ENCODE results near the gene NNMT.

Gene NNMT

DNA sequence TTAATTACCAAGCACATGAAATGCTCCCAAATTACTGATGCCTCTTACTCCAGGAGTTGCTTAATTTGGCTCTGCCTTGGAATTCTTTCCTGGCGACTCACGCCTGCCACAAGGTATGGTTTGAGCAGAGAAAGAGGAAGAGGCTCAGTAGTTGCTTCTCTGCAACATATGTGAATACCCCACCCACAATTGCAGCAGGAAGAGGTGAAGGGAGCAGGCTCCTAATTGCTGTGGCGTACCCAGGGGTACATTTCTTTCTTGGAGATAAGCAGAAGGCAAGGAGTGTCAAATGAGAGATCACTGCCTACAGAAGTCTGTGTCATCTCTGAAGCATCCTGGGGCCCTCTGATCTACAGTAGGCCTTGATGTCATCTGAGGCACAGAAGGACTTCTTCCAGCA lies 10.6 kb upstream of the NNMT start:
- DNase-seq, result no peak

DNA sequence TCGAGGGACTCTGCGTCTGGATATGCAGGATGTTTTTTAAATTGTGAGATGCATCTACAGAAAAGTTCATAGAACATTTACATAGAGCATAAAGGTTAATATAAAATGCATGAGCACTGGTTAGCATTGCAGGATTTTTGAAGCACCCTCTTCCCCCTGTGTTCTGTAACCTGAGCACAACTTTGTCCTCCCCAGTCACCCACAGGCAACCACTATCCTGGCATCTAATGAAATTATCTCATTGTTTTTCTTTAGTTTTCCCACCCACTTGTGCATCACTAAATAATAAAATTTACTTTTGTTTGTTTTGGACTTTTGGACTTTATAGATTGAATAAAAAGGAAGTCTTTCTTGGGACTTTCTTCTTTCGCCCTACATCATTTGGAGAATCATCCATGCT lies 10.0 kb upstream of the NNMT start:
- no peak for DNase-seq

DNA sequence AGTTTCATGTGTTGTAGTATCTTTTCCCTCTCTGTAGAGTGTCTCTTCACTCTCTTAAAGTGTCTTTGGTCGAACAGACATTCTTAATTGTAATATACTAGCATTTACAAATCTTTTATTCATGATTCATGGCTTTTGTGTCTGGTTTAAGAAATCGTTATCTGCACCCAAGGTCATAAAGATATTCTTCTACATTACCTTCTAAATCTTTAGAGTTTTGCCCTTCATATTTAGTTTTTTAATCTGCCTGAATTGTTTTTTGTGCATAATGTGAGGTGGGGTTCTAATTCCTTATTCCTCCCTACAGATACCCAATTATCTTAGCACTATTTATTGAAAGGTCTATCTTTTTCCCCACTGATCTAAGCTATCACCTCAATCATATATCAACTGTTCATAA lies 9.0 kb upstream of the NNMT start:
- no peak for DNase-seq

DNA sequence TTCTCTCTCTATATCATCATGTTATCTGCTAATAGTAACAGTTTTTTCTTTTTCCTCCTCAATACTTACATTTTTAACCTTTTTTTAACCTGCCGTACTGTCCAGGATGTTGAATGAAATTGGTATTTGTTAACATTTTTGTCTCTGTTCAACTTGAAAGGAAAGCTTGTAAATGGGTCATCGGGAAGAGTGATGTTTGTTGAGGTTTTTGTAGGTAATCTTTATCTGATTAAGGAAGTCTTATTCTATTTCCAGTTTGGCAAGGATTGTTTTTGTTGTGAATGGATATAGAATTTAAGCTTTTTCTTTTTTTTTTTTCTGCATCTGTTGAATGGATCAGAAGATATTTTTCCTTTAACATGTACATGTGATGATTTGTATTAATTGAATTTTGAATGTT lies 8.1 kb upstream of the NNMT start:
- no peak for DNase-seq

DNA sequence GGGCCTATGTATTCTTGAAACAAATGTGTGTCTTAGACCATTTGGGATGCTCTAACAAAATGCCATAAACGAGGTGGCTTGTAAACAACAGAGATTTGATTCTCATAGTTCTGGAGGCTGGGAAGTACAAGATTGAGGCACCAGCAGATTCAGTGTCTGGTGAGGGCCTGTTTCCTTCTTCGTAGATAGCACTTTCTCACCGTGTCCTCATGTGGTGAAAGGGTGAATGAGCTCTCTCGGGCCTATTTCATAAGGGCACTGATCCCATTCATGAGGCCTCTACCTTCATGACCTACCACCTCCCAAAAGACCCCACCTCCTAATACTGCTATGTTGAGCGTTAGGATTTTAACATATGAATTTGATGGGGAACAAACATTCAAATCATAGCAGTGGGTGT lies 6.4 kb upstream of the NNMT start:
- no peak for DNase-seq

DNA sequence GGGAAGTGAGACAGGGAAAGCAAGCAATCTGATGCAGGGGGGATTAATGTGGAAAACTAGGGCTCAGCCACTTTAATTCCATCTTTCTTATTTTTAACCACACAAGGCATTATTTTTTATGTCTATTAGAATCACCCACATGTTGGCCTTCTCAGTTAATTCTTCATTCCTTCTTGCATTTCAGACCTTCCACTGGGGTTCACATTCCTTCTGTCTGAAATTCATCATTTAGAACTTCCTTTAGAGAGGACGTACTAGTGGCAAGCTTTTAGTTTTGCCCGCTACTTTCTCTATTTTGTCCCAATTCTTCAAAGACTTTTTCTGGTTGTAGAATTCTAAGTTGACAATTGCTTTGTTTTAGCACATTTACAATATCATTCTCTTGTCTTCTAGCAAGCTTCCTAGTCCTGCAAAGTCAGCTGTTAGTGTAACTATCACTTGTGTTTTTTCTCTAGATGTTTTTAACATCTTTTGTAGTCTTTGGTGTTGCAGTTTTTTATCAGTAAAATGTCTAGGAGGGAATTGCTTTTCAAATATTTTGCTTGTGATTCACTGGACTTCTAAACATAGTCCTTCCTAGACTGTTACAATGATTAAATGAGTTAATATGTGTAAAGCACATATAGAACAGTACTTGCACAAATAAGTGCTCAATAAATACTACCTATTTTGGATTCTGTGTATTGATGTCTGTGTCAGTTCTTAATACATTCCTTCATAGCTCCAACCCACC lies 5.5 kb upstream of the NNMT start:
- no peak for DNase-seq

DNA sequence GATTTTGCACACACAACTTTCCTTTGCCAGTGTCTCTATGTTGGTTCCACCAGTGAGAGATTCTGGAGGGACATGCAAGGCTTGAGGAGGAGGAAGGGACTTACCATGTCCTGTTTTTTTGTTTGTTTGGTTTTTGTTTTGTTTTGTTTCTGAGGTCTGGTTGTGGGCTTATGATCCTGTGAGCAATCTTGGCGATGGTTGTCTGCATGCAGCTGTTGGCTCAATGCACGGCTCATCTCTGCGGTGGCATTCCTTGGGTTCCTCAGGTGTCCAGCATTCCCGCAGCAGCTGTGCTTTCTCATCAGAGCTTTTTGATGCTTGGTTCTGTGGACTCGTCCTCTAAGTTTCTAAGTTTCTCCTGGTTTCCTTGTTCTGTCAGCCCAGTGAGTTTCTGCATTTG lies 4.8 kb upstream of the NNMT start:
- DNase-seq, result no peak

DNA sequence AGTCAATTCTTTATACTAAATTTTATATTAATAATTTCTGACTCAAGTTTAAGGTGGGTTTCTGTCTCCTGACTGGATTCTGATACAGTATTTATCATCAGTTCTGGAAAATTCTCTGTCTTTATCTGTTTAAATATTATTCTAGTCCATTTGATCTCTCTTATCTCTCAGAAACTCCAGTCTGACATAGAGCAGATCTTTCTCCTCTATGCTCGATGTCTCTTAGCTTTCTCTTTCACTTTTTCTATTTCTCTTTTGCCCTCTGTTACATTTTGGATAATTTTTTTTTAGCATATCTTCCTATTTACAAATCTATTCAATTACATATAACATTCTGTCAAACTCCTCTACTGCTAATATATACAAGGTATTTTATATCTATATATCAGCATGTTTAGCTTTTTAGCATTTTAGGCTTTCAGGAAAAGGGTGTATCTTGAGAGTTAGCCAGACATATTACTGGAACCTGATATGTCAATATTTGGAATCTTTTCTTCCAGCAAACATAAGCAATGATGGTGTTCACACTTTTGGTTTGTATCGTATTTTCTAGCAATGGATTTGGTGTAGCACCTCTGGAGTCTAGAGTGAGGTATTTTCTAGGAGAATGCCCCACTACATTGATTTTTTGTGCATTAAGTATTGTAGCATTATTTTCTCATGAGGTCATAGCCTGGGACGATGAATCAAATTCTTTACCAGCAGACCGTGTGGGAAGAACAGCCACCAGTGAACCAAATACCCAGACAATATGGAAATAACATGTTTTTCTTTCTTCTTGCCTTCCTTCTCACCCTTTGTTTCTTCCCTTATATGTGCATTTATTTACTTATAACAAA lies 4.1 kb upstream of the NNMT start:
- DNase-seq, result no peak

DNA sequence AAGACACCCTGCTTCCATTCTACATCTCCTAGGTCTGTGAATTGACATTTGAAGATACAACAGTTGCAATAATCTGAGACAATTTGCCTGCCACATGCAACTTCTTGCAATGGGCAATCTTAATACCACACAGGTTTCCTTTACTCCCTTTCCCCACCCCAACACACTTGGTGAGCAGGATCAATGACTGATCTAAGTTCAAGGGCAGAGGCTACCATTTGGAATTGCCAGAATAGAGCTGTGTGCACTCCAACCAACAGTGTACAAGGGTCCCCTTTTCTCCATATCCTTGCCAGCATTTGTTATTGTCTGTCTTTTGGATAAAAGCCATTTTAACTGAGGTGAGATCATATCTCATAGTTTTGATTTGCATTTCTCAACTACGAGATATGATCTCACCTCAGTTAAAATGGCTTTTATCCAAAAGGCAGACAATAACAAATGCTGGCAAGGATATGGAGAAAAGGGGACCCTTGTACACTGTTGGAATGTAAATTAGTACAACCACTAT lies 2.9 kb upstream of the NNMT start:
- DNase-seq, result no peak

DNA sequence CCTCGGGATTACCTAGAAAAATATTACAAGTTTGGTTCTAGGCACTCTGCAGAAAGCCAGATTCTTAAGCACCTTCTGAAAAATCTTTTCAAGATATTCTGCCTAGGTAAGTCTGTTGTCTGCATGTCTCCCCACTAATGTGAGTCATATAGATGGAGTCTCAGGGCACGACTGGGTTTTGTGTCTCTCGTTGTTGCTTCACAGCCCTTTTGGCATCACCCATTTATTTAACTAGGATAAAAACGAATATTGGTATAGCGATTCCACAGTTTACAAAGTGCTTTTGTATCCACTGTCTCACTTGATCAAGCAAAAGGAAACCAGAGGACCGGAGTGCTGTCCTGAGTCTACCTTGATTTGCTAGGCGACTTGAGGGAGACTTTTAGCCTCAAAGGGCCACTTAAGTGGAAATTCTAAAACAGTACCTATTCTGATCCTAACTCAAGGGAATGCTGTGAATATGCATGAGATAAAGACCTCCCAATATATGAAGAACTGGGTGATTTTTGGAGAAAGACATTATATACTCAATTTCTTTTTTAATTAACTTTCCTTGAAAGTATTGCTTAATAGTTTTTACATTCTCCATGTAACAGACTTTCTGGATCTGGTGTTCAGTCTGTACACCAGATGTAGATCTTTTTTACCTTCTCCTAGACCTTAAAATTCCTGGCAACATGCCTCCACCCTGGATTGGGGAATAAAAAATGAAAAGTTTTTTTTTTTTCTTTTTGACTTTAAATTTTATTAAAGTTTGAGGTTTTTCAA lies 590 bp downstream of the NNMT start:
- no peak for DNase-seq

DNA sequence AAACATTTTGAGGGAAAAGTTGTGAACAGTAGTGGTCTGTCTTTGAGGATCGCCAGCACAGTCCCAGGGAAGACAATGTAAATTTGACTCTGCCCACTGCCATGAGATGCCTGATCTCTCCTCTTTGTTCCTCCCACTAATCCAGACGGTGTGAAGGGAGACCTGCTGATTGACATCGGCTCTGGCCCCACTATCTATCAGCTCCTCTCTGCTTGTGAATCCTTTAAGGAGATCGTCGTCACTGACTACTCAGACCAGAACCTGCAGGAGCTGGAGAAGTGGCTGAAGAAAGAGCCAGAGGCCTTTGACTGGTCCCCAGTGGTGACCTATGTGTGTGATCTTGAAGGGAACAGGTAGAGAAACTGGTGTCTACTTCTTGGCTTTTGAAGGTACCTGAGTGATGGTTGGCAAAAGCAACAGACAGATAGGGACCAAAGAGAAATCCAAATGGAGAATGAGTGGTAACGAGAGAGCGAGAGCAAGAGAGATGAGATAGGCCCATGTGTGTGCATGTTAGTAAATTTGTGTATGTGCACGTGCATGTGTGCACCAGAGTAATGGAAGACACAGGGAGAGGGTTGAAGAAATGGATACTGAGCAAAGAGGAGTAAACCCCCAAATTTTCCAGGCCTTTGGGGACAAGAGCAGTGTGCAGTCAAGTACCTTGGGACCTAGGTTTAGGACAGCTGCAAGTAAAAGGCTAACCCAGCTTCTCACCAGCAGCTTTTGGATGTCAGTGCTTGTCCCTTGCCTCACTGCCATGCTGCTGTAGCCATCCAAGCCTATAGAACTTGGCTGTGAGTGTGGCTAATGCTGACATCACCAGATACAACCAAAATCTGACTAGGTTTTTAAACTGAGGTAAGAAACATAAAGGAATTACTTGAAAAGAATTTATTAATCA lies 1.9 kb downstream of the NNMT start:
- DNase-seq, result no peak

DNA sequence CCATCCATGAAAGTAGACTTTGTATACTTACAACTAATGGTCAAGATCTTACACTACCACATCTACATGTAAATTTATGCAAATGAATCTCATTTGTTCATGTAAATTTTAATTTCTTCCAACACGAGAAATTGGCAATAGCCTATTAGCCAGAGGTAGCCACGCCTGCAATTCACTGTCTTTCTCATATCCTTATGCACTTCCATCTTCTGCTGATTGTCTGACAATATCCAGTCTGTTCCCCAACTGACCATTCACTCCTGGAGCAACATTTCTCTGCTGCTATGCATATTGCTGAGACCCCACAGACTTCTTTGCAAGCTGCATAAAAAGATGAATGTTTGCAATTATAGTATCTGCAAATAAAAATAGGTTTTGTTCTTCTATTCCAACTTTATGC lies 2.5 kb downstream of the NNMT start:
- DNase-seq, result no peak

DNA sequence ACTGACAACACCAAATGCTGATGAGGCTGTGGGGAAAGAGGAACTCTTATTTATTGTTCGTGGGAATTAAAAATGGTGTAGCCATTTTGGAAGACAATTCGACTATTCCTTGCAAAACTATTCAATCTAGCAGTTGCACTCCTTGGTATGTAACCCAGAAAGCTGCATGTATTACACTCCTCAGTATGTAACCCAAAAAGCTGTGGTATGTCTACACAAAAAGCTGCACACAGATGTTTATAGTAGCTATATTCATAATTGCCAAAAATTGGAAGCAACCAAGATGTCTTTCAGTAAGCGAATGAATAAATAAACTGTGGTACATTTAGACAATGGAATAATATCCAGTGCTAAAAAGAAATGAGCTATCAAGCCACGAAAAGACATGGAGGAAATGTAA lies 4.9 kb downstream of the NNMT start:
- no peak for DNase-seq

DNA sequence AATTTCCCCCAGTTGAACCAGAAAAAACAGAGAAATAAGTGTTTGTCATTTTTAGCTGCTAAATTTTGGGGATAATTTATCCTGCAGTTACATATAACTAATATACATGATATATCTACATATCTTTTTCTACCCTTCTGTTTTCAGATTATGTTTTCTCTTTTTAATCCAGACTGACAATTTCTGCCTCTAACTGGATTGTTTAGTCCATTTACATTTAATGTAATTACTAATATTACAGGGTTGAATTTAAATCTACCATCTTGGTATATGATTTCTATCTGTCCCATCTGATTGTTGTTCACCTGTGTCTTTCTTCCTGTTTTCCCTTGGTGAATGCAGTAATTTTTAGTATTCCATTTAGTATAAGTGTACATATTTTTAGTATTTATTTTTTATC lies 5.7 kb downstream of the NNMT start:
- no peak for DNase-seq

DNA sequence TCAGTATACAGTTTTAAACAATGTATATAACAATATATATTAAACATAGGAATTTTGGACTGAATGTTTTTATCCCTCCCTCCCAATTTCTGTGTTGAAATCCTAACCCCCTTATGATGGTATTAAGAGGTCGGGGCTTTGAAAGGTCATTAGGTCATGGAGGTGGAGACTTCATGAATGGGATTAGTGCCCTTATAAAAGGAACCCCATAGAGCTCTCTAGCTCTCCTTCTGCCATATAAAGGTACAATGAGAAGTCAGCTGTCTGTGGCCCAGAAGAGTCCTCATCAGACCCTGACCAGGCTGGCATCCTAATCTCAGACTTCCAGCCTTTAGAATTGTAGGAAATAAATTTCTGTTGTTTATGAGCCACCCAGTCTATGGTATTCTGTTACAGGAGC lies 6.5 kb downstream of the NNMT start:
- DNase-seq, result no peak

DNA sequence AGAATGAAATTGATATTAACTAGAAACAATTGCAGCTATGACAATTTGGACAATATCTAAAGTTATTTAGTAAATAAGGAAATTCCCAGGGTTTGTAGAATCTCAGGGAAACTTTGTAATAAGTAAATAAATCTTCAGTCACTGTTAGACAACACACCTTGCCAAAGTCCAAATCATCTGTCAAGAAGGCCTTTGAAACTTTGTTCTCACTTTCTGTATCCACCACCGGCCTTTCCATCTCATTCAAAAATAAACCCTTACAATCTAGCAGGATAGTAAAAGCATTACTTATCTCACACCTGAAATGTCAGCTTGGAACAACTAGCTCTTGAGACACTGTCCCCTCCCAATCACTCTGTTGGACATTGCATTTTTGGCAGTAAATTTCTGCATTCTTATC lies 7.9 kb downstream of the NNMT start:
- DNase-seq, result no peak

DNA sequence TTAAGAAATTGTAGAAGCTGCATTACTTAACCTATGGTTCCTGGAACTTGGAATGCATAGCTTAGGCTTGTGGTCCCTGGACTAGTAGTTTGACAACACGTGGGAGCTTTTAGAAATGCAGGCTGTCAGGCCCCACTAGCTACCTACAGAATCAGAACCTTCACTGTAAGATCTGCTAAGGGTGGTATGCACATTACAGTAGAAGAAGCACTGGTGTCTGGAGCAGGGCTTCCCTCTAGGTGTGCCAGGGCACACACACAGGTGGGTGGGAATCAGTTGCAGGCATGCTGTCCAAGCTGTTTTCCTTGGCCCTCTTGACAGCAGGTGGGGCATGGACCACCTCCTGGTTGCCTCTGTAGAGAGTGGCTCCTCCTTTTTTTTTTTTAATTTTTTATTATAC lies 8.8 kb downstream of the NNMT start:
- no peak for DNase-seq

DNA sequence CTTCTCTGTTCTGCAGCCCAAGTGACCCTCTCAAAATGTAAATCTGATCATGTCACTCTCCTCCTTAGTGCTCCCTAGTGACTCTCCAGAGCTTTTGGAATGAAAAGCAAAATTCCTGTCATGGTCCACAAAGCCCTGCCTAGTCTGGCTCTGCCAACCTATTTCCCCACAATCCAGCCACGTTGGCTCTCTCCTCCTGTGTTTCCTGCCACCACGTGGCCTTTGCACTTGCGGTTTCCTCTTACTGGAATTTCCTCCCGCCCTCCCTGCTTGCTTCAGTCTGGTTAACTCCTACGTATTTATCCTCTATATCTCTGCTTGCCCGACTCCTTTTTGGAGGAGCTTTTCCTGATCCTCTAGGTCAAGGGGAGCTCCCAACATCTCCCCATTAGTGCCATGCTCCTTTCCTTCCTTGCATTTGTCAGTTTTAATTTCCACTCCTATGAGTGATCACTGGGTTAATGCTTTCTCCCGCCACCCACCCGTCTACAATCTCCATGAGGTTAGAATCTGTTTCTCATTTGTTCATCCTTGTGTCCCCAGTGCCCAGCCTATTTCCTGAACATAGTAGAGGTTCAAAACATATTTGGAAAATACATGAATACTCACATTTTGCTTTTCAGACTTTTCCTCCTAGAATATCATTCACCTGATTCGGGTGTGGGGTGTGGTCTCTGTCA lies 11.5 kb downstream of the NNMT start:
- no peak for DNase-seq

DNA sequence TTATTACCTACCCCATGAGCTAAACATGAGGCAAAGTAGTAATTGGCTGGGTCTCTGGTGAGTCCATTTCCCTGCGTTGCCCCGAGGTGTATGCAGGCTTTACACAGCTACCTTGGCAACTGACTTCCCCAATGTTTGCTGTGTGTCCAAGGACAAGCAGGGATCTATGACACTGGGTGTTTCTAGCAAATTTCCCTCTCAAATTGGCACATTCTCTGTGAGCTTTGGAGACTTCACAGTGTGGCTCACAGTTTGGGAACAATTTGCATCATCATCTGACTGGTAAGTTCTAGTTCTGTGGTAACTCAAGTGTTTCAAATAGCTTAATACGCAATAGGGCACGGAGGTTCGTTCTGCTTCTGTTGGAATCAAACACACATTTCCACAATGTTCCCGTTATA lies 12.5 kb downstream of the NNMT start:
- DNase-seq, result no peak

DNA sequence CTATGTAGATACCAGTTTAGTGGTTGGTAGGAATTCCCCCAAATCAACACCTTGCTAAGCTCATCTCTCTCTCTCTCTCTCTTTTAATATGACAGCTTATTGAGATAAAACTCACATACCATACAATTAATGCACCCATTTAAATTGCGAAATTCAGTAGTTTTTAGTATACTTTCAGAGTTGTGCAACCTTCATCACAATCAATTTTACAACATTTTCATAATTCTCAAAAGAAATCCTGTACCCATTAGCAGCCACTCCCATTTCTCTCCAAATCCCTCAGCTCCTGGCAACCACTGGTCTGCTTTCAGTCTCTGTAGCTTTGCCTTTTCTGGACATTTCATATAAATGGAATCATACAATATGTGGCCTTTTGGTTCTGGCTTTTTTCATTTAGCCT lies 13.3 kb downstream of the NNMT start:
- DNase-seq, result no peak

DNA sequence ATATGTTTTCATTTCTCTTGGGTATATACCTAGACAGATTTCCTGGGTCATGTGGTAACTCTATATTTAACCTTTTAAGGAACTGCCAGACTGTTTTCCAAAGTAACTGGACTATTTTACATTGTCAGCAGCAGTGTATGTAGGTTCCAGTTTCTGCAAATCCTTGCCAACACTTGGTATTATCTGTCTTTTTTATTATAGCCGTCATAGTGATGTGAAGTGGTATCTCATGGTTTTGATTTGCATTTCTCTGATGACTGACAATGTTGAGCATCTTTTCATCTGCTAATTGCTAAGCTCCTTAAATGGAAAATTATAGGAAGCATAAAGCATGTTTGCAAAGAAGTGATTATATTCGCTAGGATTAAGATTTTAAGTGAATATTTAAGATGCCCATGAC lies 13.9 kb downstream of the NNMT start:
- DNase-seq, result no peak

DNA sequence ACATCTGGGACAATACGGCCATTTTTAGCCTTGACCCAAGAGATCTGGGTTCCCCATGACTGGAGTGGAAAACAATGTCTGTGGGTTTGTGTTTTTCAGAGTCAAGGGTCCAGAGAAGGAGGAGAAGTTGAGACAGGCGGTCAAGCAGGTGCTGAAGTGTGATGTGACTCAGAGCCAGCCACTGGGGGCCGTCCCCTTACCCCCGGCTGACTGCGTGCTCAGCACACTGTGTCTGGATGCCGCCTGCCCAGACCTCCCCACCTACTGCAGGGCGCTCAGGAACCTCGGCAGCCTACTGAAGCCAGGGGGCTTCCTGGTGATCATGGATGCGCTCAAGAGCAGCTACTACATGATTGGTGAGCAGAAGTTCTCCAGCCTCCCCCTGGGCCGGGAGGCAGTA lies 15.7 kb downstream of the NNMT start:
- no peak for DNase-seq
